WERI-Rb-1 (cell line): ENCODE results near the gene PCDHA12.
"Not testable (repeated sequence)": the region's sequence is repeated elsewhere in the genome, so short reads cannot be mapped to it uniquely, and the experiment has no call there.

ENCODE experiments used
- DNase-seq: peaks from one replicate; pipeline ENCODE4 v3.0.0-alpha.2; 2020
- H3K27ac ChIP-seq: fragments of 250-450 bp; sonication (Bioruptor Pico); 2 replicates; pipeline ENCODE4 v1.5.1; 2020; ENCODE audit warnings: mild to moderate bottlenecking, moderate library complexity
- H3K27me3 ChIP-seq: fragments of 250-450 bp; sonication (Bioruptor Pico); 2 replicates; pipeline ENCODE4 v1.5.1; 2021; ENCODE audit warnings: mild to moderate bottlenecking, low read depth, moderate library complexity; ENCODE audit not compliant: insufficient read depth, severe bottlenecking
- H3K36me3 ChIP-seq: fragments of 250-450 bp; sonication (Bioruptor Pico); 2 replicates; pipeline ENCODE4 v1.5.1; 2020; ENCODE audit warnings: mild to moderate bottlenecking, moderate library complexity
- H3K4me3 ChIP-seq: 2 replicates; pipeline ENCODE4 v1.5.1; 2011; ENCODE audit warnings: low read depth, mild to moderate bottlenecking, control low read depth, low read length
- H3K9me3 ChIP-seq: fragments of 250-450 bp; sonication (Bioruptor Pico); 2 replicates; pipeline ENCODE4 v1.5.1; 2021; ENCODE audit warnings: mild to moderate bottlenecking, moderate library complexity; ENCODE audit not compliant: severe bottlenecking
- CTCF ChIP-seq: IDR thresholded peaks from 2 replicates; pipeline ENCODE4 v1.5.1; 2011; ENCODE audit warnings: low read depth, mild to moderate bottlenecking, control low read depth, inconsistent platforms, low read length

Gene PCDHA12

GRCh38 chr5:140869555-140869886 lies 5.6 kb upstream of the PCDHA12 start:
- Histone ChIP-seq H3K4me3 (peak overlapping the region; percentile 50), H3K27ac (no peak overlapping the region; the same call in 1 of the 2 replicates), H3K36me3 (peaks cover 14% of the 10 kb centered on the region), H3K27me3 (no peaks in the 10 kb centered on the region), H3K9me3 (peaks cover 3% of the 10 kb centered on the region)
- no peak for DNase-seq
- no peak; the same call in 1 of the 2 replicates for TF ChIP-seq CTCF

DNA sequence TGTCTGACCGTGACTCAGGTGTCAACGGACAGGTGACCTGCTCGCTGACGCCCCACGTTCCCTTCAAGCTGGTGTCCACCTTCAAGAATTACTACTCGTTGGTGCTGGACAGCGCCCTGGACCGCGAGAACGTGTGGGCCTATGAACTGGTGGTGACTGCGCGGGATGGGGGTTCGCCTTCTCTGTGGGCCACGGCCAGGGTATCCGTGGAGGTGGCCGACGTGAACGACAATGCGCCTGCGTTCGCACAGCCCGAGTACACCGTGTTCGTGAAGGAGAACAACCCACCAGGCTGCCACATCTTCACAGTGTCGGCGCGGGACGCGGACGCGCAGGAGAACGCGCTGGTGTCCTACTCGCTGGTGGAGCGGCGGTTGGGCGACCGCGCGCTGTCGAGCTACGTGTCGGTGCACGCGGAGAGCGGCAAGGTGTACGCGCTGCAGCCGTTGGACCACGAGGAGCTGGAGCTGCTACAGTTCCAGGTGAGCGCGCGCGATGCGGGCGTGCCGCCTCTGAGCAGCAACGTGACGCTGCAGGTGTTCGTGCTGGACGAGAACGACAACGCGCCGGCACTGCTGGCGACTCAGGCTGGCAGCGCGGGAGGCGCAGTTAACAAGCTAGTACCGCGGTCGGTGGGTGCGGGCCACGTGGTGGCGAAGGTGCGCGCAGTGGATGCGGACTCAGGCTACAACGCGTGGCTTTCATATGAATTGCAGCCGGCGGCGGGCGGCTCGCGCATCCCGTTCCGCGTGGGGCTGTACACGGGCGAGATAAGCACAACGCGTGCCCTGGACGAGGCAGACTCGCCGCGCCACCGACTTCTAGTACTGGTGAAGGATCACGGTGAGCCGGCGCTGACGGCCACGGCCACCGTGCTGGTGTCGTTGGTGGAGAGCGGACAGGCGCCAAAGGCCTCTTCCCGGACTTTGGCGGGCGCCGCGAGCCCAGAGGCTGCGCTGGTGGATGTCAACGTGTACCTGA lies 4.6 kb upstream of the PCDHA12 start:
- Histone ChIP-seq H3K36me3 (peaks cover 14% of the 10 kb centered on the region), H3K4me3 (no peak overlapping the region), H3K9me3 (peaks cover 3% of the 10 kb centered on the region), H3K27me3 (no peaks in the 10 kb centered on the region), H3K27ac (no peak overlapping the region)
- no peak for TF ChIP-seq CTCF
- DNase-seq: no peak

DNA sequence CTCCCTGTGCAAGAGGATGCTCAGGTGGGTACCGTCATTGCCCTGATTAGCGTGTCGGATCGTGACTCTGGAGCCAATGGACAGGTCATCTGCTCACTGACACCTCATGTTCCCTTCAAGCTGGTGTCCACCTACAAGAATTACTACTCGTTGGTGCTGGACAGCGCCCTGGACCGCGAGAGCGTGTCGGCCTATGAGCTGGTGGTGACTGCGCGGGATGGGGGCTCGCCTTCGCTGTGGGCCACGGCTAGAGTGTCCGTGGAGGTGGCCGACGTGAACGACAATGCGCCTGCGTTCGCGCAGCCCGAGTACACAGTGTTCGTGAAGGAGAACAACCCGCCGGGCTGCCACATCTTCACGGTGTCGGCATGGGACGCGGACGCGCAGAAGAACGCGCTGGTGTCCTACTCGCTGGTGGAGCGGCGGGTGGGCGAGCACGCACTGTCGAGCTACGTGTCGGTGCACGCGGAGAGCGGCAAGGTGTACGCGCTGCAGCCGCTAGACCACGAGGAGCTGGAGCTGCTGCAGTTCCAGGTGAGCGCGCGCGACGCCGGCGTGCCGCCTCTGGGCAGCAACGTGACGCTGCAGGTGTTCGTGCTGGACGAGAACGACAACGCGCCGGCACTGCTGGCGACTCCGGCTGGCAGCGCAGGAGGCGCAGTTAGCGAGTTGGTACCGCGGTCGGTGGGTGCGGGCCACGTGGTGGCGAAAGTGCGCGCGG lies 1.6 kb downstream of the PCDHA12 start:
- H3K9me3 ChIP-seq, H3K27ac ChIP-seq, H3K27me3 ChIP-seq, DNase-seq, H3K4me3 ChIP-seq, H3K36me3 ChIP-seq: not testable (repeated sequence)

GRCh38 chr5:140877262-140877581 lies 2.1 kb downstream of the PCDHA12 start:
- no peak for TF ChIP-seq CTCF
- no peak overlapping the region for H3K27ac ChIP-seq
- no peaks in the 10 kb centered on the region for H3K27me3 ChIP-seq
- peaks cover 10% of the 10 kb centered on the region for H3K36me3 ChIP-seq
- no peak for DNase-seq
- H3K9me3 ChIP-seq: no peaks in the 10 kb centered on the region
- H3K4me3 ChIP-seq: no peak overlapping the region

- peak; percentile 62 for DNase-seq
- H3K36me3 ChIP-seq: no peaks in the 10 kb centered on the region; the same call in none of the 2 replicates
- H3K27ac ChIP-seq: peak within 1 kb of the TSS; percentile 55
- H3K27me3 ChIP-seq: no peaks in the 10 kb centered on the region
- H3K4me3 ChIP-seq: peak within 1 kb of the TSS; percentile 56
- peak; percentile 67 for TF ChIP-seq CTCF
- no peaks in the 10 kb centered on the region for H3K9me3 ChIP-seq
Measured at GRCh38 chr5:140881889-140882590, 6.9 kb downstream of the PCDHA12 start, which contains the start of gene PCDHA13. Gene PCDHA13 (plus strand): TSS chr5:140882124. CDS start chr5:140882269, 145 bp downstream.

GRCh38 chr5:140882591-140882899 lies 7.4 kb downstream of the PCDHA12 start:
- H3K36me3 ChIP-seq: no peaks in the 10 kb centered on the region; the same call in none of the 2 replicates
- H3K9me3 ChIP-seq: no peaks in the 10 kb centered on the region
- TF ChIP-seq CTCF: peak; percentile 68
- H3K27ac ChIP-seq: peak overlapping the region; percentile 55
- H3K27me3 ChIP-seq: no peaks in the 10 kb centered on the region
- DNase-seq: peak; percentile 79
- peak overlapping the region; percentile 56 for H3K4me3 ChIP-seq
